NCI-H1694 (cell line): ENCODE results near the gene PDE4D.
"Not testable (repeated sequence)": the region's sequence is repeated elsewhere in the genome, so short reads cannot be mapped to it uniquely, and the experiment has no call there.

Experiments
- DNase-seq: peaks from one replicate; lab custom pipeline; 2025; lab: John Stamatoyannopoulos, UW

The PDE4D gene

DNA sequence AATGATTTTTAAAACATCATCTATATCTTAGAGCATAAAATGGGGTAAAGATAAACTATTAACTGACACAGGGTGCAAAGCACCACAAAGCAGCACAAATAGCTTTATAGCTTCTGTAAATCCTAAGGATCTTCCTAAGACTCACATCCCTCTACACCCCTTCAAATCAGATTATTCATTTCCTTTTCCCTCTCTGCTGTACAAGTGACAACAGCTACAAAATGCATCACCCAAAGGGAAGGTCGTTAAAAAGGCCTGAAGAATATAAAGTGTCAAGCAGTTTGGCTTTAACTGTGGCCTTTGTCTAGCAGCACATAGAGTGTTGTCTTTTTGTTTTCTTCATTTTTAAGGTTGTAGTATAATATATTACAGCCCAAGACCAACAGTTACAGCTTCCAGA lies 422.1 kb downstream of the PDE4D start:
- DNase-seq = no peak

DNA sequence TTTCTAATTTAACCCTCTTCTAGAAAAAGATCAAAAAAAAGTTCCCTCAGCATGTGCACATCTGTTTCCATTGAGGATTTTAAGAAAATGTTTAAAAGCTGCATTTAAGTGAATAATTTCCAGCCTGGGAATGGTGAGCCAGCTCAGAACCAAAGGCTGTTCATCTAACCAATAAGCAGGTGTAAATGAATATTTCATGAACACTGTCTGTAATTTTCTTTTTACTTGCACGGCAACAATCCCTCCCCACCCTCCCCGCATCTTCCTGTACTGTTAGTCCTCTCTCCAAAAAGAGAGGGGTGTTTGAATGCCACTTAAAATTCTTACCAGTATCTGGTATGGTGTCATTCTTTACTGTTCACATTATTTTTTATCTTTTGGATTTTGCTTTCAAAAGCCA lies 425.6 kb downstream of the PDE4D start:
- no peak for DNase-seq

DNA sequence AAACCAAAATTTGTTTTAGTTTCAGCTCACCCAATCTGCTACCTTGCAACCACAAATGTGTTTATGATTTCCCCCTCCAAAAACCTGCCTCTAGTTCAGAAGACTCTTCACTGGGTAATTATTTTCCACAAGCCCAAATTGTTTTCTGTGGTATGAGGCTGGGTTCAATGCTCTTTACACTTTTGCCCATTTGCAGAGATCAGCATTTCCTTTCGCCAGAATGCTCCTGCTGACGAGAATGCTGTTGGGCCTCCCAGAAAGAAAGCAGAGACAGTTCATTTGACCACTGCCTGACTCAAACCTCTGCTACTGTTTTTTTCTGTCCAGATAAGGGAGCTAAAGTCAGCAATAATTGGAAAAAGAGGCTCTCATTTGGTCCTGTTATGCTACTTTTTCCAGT lies 427.3 kb downstream of the PDE4D start:
- DNase-seq = no peak

DNA sequence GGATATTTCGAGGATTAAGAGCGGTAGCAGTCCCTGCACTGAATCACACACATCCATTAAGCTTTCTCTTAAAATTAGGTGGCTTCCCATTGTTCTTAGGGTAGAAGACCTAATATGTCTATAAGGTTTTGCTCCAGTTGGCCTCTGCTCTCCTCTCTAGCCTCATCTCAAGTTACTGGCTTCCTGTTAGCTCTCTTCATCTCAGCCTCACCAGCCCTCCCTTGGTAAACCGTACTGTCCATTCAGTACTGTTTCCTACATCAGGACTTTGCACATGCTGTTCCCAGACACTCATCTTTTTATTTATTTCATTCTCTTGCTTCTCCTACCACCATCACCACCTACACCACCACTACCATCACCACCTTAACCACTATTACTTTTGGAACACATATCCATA lies 428.6 kb downstream of the PDE4D start:
- no peak for DNase-seq

DNA sequence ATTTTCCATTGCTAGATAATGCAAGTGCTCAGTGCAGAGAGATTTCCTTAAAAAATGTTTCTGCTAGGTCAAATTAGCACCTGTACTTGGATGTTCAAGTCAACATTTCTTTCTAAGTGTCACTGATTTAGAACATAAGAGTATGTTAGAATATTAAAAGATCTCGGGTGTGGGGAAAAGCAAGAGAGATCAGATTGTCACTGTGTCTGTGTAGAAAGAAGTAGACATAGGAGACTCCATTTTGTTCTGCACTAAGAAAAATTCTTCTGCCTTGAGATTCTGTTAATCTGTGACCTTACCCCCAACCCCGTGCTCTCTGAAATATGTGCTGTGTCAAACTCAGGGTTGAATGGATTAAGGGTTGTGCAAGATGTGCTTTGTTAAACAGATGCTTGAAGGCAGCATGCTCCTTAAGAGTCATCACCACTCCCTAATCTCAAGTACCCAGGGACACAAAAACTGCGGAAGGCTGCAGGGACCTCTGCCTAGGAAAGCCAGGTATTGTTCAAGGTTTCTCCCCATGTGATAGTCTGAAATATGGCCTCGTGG lies 429.8 kb downstream of the PDE4D start:
- DNase-seq = not testable (repeated sequence)

DNA sequence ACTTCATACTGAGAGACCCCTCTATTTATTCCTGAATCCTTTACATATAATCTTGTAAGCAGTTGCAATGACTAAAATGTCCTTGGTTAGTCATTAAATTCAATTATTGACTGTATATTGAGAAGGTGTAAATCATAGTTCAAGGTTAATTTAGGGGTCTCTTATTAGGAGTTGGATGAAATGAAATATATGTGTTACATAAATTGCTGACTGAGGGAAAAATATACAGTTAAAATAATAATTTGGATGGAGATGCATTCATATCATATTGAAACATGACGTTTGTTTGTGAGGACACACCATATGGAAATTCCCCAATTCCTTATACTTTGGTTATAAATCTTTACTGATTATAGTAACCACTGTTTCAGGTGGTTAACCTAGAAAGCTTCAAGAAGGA lies 430.6 kb downstream of the PDE4D start:
- DNase-seq = no peak

DNA sequence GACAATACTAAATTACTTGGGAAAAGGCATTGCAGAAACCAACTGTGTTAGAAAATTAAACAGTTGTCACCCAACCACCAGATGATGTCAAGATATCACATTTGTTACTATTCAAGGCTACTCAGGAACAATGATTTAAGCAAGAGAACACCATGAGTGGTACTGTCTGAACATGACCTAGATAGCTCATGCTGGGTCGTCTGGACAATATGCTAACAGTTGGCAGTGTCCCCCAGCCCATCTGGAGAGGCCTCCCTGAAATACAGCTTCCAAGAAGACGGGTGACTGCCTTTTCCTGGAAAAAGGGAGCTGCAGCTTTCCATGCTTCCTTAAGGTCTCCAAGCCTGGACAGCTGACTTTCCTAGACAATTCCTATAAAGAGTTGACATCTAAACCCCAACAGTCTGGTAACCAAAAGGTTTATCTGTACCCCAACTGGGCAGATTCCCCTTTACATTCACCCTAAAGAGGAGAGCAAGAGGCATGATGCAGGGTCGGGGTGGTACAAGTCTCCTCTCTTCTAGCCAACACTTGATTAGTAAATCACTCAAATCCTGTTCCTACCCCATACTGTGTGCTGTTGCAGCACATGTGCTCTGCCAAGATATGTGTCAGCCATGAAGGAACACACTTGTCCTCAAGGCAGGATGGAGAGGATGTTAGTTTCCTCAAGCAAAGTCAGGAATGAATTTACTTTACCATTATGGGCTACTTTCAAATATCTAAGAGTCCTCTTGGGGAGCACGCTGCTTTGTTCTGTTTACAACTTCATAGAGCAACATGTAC lies 433.0 kb downstream of the PDE4D start:
- no peak for DNase-seq

DNA sequence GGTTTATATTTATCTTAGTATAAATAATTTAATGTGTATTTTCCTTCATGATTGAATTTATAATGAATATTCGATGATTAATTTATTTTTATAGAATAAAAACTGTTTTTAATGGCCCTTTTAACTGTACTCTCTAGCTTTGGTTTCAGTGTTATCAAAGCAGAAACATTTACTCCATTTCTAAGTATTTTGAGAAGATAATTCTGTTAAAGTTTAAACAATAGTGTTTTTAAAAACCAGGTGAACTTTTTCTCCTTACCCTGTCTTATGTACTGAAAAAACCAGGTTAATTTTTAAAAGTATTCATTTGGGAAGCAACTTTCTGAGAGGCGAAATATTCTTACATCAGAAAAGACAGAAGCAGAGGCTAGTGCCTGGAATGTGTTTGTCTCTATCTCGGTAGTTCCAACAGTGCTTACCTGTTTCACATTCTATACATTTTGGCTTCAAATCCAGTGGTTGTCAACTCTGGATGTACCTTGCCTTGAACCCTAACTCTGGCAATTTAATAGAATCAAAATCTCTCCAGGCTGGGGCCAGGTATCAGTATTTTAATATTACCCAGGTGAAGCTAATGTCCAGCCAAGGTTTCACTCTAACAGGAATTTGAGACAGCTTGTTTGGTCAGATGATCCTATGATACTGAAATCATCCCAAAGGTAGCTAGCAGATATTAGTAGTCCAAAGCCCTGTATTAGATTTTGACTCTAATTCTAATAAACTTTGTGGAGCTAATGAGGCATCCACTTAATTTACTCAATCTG lies 434.4 kb downstream of the PDE4D start:
- no peak for DNase-seq

DNA sequence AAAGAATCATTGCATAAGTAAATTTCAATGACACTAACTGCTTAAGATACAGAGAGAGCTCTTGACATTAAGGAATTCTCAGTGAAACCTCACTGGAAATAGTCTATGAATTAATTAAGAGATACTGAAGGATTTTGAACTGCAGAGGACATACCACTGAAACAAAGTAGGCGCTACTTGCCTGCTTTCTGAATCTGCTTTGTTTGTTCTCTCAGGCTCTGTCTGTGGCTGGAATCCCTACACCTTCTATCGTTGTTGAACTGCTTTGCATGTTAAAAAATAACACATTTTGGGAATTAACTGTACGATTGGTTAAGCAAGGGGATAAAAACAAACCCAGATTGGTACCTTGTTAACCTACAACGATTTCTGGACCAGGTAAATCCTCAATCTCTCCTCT lies 435.2 kb downstream of the PDE4D start:
- DNase-seq = no peak

DNA sequence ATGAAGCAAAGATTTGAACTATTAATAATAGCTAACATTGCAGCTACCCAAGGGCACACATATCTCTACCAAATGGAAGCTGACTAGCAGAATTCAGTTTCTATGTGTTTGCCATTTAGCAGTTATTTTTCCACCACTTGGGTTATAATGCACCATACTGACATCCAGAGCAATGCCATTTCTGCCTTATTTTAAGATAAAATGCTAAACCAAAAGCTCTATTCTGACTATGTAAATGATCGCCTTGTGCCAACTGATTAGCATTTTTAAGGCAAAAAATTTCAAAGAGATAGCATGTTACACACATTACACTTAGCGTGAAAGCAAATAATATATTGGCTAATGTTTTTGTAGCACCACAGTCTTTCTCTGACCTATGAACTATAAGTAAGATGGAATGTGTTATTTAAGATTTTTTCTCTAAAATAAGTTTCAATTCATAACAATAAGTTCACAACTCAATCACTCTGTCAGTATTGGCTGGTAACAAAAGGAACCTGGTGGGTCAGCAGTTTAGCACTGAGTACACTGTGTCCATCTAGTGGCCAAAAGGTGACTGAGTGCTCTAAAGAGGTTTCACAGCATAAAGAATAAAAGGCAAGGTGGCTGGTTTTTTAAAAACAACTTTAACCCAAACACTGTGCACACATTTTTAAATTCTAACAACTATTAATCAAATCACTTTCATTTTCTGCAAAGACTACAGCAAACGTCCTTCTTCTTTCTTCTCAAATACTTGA lies 443.5 kb downstream of the PDE4D start:
- no peak for DNase-seq

DNA sequence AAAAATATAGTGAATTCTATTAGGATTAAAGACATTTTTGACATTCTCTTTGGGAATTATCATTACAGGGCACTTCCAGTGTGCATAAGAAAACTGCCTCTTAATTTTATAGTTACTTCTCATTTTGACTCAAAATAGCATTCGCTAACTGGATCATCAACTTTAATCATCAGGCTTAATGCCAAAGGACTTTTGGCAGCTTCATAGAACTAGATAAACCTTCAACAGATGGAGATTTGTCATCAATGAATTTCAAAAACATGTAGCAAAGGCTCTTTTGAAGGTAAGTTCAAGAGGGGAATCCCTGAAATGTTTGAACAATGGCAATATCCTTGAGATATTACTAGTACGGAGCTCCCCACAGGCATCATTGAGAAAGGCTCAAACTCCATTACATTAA lies 447.2 kb downstream of the PDE4D start:
- DNase-seq = peak; percentile 65

DNA sequence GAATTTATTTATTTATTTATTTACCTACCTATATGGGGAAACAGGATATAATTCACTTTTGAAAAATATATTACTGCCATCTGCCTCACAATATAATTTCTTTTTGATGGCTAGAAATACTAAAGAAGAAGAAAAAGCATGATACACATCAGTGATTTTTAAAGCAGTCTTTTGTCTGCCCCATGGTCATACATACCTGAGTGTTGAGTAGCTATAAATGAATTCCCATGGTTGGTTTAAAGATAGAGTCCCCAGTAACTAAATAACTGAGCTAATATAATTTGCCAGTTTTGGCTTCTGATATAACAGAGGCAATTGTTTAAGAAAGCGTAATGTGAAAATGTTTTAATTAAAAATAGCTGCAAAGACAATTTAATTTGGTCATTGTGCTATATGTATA lies 447.8 kb downstream of the PDE4D start:
- DNase-seq = no peak

DNA sequence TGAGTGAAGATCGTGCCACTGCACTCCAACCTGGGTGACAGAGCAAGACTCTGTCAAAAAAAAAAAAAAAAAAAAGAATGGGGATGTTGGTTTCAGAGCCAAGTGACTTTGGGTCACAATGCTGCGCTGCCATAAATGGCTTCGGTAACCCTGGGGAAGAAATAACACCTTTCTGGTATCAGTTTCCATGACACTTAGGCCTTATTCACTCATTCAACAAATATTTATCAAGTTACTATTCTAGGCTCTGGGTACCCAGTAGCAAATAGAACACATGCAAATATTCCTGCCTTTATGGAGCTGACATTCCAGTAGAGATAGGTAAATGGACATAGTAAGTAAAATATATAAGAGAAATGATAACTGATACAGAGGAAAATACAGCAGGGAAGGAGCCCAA lies 454.2 kb downstream of the PDE4D start:
- DNase-seq = no peak

DNA sequence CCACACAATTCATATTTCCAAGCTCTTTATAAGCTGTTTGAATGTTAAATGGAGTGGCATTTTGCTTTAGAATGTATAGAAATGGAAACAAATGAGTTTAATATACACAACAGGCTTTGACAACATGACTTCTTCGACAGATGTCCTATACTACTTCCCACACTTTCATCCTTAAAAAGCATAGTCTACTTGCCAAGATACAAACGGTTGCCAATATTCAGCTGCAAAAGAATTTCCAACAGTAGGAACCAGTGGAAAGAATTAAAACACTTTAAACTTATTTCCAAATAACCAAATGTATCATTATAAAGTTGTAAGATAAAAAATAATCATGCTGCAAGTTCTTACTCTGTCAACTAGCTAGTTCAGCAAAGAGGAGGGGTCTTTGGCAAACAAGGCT lies 456.4 kb downstream of the PDE4D start:
- DNase-seq = no peak

DNA sequence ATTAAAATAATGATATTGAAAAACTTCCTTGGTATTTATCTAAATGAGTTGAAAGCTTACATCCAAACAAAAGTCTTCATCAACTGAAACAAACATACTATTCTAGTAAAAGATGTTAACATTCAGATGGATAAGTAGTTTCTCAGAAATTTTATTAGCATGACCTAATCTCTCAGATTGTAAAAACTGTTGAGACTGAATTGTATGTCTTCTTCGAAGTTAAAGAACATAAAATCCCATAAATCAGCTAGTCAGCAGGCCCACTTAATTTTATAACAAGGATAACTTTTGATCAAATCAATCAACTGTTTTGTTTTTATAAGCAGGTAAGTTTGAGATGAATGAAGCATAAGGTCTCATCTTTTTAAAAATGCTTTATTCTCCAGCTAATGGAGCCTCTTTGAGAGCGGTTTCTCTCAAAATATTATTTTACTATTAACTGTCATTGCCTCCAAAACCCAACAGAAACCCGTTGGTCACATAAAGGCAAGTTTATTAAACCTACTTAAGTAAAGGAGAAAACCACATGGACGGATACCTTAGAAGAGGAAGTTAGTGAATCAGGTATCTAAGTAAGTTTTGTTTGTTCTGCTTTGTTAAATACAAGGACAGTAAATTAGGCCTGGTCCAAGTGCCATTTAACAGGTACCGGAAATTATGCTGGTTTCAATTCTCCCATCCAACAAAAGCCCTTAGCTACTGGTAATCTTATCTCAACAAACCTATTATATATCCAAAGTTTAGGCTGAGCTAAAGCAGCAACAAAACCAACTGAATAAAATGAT lies 457.0 kb downstream of the PDE4D start:
- DNase-seq = no peak

DNA sequence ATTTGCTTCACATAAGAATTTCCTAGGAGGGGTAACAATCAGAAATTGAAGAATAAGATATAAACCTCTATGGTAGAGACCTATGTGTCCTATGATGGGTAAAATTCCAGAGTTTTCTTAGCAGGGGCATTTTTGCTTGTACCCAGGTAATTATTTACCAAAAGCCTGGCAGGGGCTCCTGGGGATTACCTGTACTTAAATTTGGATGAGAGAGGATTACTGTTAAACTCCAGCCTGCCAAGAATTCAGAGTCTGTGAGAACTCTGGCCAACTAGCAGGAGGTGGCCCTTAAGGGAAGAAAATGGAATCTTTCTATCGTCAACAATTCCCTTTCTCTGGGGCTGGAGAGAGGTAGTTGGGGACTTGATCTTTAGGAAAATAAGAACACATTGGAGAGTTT lies 460.4 kb downstream of the PDE4D start:
- no peak for DNase-seq

DNA sequence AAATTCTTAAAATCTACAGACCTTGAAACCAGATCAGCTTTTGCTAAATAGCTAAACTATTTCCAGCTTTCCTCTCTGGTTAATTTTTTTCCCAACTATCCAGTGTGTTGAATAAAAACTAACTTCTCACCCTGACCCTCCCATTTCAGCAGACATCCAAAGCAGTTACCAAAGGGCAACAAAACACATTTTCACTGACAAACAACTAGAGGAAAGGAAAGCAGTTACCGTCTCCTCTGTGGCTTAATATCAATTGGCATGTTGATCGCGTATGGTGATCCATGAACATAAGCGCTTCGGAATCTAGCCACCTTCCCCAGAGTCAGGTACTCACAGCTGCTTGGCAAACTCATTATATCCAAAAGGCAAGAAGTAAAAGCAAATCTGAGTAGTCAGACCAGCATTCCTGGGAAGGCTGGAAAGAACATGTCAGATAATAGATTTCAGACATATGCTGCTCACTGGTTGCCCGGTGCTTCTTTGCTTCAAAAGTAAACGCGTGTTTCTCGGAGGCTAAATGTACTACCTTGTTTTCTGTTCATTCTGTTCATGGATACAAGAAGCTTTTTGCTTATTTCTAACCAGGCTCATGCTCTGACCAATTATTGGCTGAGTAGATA lies 463.4 kb downstream of the PDE4D start:
- no peak for DNase-seq

DNA sequence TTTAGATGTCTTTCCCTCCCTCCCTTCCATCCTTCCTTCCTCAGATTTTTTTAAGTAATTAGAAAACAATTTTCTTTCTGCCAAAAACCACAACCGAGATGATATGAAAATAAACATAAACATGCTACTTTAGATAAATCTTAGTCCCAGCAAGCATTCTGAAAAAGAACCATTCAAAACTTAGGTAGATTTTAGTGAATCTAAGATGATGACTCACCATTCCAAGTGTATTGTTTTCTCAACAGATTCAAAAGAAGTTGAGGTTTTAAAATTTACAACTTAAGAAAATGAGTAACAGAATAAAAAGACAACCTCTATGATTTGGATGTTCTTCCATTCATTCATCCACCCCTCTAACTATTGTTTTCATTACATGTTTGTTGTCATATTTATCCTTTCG lies 465.1 kb downstream of the PDE4D start:
- DNase-seq = no peak

DNA sequence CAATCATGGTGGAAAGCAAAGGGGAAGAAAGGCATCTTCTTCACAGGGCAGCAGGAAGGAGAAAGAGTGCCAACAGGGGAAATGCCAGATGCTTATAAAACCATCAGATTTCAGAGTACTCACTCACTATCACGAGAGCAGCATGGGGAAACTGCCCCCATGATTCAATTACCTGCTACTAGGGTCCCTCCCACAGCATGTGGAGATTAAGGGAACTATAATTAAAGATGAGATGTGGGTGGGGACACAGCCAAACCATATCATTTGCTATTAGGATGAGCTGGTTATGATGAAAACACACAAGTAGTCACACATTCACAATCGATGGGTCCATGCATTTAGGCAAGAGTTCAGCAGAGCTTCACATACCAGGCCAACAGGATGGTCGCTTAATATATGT lies 469.0 kb downstream of the PDE4D start:
- DNase-seq = no peak

DNA sequence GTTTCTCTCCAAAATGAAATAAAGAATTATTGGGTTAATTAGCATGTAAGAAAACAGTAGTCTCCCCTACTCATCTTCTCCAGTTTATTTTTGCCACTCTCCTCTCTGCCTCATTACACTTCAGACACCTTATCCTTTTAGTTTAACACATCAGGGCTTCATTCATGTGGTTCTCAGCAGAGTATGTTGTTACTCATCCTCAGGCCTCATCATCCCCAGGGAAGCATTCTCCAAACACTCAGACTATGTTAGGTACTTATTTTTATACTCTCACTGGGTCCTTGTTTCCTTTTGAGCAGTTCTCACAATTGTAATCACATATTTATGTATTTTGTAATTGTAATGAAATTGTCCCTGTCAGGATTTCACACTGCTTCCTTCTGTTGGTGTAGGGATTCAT lies 470.5 kb downstream of the PDE4D start:
- DNase-seq = no peak
